HG02678 (cell line): ENCODE measurements around the gene LRRTM4.
"Not testable (repeated sequence)": the region's sequence is repeated elsewhere in the genome, so short reads cannot be mapped to it uniquely, and the experiment has no call there.

ENCODE experiments used
- ATAC-seq: cut with Tn5 transposase; IDR thresholded peaks from one replicate; pipeline ENCODE4 v1.9.1; 2021; ENCODE audit warnings: mild to moderate bottlenecking, moderate library complexity; ENCODE audit not compliant: unreplicated experiment

Gene LRRTM4

DNA sequence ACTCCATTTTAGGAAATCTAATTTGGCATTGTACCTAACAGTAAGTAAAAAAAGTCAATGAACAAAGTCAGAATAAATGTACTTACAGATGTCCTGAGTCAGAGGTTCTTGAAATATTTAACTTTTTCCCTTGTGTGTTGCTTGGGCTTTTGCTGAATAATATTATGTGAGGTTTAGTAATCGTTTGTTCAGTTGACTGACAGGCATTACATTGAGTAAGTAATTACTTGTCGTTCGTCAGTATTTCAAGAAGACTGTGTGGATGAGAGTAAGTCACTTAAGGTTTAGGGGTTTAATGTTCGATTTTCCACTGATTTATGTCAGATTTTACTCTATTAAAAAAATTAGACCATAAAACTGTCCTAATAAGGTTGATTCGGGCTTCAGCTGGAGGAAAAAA lies 342.9 kb downstream of the LRRTM4 start:
- no peak for ATAC-seq

- not testable (repeated sequence) for ATAC-seq
Measured at GRCh38 chr2:77175266-77175780, 346.9 kb downstream of the LRRTM4 start.

GRCh38 chr2:77169426-77169825 lies 352.8 kb downstream of the LRRTM4 start:
- no peak for ATAC-seq

DNA sequence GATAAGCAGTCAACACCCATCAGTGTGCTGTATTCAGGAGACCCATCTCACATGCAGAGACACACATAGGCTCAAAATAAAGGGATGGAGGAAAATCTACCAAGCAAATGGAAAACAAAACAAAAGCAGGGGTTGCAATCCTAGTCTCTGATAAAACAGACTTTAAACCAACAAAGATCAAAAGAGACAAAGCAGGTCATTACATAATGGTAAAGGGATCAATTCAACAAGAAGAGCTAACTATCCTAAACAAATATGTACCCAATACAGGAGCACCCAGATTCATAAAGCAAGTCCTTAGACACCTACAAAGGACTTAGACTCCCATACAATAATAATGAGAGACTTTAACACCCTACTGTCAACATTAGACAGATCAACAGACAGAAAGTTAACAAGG lies 358.2 kb downstream of the LRRTM4 start:
- not testable (repeated sequence) for ATAC-seq

- ATAC-seq, result no peak
Measured at GRCh38 chr2:77161009-77161408, 361.2 kb downstream of the LRRTM4 start.

DNA sequence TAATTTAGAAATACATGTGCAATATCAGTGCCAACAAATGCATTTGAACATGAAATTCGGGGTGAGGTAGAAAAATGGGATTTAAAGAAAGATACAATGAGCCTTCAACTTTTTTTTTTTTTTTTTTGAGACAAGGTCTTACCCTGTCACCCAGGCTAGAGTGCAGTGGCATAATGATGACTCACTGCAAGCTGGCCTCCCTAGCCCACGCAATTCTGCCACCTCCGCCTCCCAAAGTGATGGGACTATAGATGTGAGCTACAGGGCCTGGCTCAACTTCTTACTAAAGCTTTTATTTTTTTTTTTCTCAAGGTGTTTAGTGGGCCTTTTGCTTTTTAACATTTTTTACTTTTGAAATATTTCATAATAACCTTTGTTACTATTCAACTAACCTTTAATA lies 365.6 kb downstream of the LRRTM4 start:
- ATAC-seq, result no peak

GRCh38 chr2:77155511-77155910 lies 366.7 kb downstream of the LRRTM4 start:
- no peak for ATAC-seq

DNA sequence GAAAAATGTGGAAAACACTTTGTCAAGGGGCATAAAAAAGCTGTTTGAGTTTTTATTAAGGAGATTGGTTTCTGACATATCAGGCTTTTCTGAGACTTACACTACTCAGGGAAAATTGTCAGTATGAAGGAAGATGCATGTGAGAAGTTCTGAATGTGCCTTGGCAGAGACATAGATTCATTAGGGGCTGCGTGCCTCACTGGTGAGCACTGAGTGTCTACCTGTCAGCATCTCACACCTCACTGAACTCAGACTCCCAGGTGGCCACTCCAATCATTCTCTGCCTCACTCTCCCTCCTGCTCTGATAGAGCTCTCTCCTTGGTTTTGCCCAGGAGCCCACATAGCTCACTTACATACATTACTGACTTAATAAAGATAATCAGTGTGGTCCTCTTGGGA lies 372.6 kb downstream of the LRRTM4 start:
- ATAC-seq, result no peak

GRCh38 chr2:77147153-77147552 lies 375.0 kb downstream of the LRRTM4 start:
- ATAC-seq, result no peak

DNA sequence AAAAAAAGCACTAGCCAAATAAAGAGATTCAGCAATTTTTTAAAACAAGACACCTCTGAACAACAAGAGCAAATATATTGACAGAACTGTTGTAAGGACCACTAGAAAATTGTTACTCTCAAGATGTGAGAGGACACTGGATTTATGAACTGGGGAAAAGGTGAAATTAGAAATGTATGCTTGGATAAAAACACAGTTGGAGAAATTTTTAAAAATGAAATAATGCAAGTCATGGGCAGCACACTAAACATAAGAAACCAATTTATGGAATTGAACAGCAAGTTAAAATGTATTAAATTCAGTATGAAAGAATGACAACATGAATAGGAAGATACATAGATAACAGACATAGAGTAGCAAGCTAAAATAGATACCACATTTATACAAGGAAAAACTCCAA lies 377.4 kb downstream of the LRRTM4 start:
- ATAC-seq, result no peak

GRCh38 chr2:77142141-77142540 lies 380.0 kb downstream of the LRRTM4 start:
- ATAC-seq, result no peak

GRCh38 chr2:77128479-77128878 lies 393.7 kb downstream of the LRRTM4 start:
- ATAC-seq, result not testable (repeated sequence)

- ATAC-seq, result no peak
Measured at GRCh38 chr2:77127345-77127744, 394.8 kb downstream of the LRRTM4 start.

- ATAC-seq, result no peak
Measured at GRCh38 chr2:77121518-77121917, 400.7 kb downstream of the LRRTM4 start.

GRCh38 chr2:77119333-77119732 lies 402.8 kb downstream of the LRRTM4 start:
- ATAC-seq, result no peak

GRCh38 chr2:77108915-77109314 lies 413.3 kb downstream of the LRRTM4 start:
- ATAC-seq, result no peak

DNA sequence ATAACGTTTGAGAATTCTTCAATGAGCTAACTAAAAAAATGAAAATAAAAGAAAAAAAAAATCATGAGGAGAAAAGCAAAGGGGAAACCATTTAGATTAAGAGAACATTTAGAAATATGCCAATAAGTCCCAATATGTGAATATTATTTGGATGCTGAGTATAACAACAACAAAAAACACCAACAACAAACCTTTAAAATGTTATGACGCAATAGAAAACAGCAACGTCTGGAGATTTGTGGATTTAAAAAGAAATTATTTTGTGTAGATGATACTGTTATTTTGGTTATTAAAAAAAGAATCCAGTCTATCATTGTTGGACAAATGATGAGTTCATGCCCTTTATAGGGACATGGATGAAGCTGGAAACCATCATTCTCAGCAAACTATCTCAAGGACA lies 417.2 kb downstream of the LRRTM4 start:
- ATAC-seq, result no peak

DNA sequence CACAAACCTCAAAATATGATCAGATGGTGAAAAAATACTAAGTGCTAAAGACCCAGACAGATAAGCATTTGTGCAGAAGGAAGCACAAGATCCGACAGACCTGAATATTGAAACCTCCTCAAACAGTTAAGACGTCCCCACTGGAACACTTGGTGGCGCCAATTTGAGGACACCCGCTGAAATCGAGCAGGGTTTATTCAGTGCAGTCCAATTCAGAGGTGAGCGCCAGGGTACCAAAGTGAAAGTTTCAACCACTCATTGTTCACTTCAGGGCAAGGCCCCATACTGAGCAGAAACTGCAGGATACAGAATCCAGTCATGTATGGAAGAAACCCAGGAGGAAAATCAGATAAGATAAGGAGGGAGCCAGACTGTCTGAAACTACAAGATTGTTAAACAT lies 417.6 kb downstream of the LRRTM4 start:
- no peak for ATAC-seq

GRCh38 chr2:77102927-77103326 lies 419.2 kb downstream of the LRRTM4 start:
- ATAC-seq, result no peak

GRCh38 chr2:77101796-77102452 lies 420.3 kb downstream of the LRRTM4 start:
- ATAC-seq, result no peak

DNA sequence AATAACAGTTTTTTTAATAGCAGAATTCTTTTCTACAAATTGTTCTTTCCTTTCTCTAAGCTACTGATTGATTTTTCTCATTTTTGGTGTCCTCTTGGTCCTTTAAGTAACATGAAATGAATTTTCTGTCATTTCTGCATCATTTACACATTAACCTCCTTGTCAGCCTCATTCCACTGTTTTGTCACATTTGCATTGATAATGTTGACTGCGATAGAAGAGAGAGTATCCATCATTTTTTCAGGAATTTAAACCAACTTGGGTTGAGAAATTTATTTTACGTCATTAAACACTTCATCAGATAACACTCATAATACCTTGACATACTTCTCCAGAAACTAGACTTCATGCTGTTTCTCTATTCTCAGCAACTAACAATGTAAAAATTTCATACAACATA lies 422.2 kb downstream of the LRRTM4 start:
- no peak for ATAC-seq

DNA sequence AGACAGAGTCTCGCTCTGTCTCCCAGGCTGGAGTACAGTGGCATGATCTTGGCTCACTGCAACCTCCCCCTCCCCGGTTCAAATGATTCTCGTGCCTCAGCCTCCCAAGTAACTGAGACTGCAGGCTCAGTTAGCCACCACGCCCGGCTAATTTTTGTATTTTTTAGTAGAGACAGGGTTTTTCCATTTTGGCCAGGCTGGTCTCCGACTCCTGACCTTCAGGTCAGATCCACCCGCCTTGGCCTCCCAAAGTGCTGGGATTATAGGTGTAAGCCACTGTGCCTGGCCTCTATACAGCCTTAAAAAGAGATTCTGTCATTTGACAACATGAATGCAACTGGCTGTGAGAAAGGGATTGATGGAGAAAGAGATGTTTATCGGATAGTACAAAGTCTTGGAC lies 426.7 kb downstream of the LRRTM4 start:
- not testable (repeated sequence) for ATAC-seq

GRCh38 chr2:77095096-77095495 lies 427.1 kb downstream of the LRRTM4 start:
- no peak for ATAC-seq
